Lung microvascular endothelial cell (primary cell): ENCODE data around the gene FMC1. TPM values are rescaled to one million over a fixed set of nuclear protein-coding genes. Genes with fewer than 3 reads are reported as not detected.
A peak's percentile ranks its signal among the peaks of the same experiment; 100 is the strongest.
"Not testable (repeated sequence)": the region's sequence is repeated elsewhere in the genome, so short reads cannot be mapped to it uniquely, and the experiment has no call there.

Experiments used
- DNase-seq, 2 donors: peaks; one replicate each; pipeline versions ENCODE4 v3.0.0 to v3.0.0-alpha.2; 2010; ENCODE audit warnings: low read depth in 2 of 2
- total RNA-seq: library from RNA; depleted of rRNA; stranded (reverse); fragments of >200 nt; gene quantifications from 2 replicates; pipeline ENCODE4 v1.2.1, GENCODE V29; 2014

The FMC1 gene
- 11.3 and 13.1 TPM in 2 replicates for total RNA-seq

GRCh38 chr7:139341058-139341775 lies at the start of gene FMC1:
Gene FMC1, plus strand, starts transcription at chr7:139341337. Its CDS starts 48 bp downstream, at chr7:139341385.
- DNase-seq, result peak; percentile 96 to 98

GRCh38 chr7:139292821-139293220 lies 48.3 kb upstream of the FMC1 start:
- no peak for DNase-seq

DNA sequence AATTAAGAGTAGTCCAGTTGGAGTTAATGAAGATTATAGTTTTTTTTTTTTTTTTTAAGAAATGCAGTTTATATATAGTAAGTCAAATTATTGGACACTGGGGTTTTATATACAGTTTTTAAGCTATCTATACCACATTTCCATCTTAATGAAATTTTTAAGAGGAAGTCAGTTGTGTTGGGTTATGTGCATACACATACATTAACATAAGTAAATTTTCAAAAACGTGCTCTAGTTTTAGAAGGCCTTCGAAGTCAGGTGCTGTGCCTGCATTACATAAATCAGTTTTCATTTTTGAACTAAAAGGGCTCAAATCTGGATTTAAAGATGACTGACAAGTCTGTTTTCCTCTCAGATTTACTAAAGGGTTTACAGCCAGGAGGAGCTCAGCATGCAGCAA lies 47.6 kb upstream of the FMC1 start:
- no peak for DNase-seq

GRCh38 chr7:139294241-139294640 lies 46.9 kb upstream of the FMC1 start:
- DNase-seq, result no peak

DNA sequence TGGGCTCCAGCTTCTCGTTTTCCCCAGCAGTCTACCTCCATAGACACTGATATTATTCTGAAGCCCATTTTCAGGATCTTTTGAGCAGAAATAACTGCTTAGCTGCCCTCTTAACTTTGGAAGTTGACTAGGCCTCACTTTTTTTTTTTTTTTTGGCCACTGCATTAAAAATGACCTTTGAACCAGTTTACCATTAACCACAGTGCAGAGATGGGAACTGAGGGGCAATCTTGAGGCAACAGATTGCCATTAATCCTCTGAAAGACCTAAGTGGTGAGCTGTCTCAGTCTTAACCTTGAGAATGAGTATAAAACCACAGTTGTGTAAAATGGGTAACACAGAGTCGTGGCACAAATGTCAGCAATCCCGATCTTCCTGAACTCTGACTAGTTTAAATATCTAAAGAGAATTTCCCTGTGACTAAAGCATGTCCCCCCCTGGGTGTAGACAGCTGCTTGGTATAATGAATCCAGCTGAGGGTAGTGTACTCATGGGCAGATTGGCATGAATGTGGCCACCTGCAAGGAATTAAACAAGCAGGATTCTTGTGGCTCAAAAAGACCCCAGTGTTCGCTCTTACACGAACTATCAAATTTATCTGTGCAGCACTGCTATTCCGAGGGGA lies 46.1 kb upstream of the FMC1 start:
- DNase-seq, result no peak

DNA sequence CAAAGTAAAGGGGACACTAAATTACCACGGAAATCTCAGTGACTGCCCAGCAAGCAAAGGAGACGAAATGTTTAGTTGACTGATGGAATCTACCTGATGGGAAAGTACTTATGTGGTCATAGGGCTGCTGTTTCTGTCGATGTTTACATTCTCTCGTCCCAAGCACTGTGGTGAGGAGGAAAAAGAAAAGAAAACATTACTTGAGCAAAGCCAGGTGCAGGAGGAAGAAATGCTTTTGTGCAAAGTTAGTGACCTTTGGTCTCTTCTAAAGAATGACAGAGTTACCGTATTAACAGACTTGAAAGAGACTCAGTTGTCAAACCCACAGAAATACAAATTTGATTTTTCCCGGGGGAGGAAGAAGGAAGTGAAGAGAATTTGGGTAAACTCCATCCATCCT lies 43.3 kb upstream of the FMC1 start:
- DNase-seq, result no peak

- DNase-seq, result no peak
These were observed 41.8 kb upstream of the FMC1 start for GRCh38 chr7:139299296-139299695.

- no peak for DNase-seq
These were observed 40.7 kb upstream of the FMC1 start for GRCh38 chr7:139300390-139300789.

DNA sequence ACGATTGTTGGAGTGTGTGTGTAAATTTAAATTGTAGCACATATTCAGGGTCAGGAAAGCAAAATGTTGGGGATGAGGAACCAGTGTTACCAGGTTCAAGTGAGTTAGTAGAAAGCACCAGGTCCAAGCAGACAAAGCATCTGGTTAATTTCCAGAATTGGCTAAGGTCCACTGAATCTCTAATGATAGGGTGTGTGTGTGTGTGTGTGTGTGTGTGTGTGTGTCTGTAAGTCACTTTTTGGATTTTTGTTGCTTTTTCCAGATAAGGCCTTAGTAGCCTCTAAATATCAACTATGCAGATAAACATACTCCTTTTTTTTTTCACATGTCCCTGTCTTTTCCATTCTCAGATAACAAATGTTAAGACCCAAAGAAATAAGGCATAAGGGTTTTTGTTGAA lies 36.6 kb upstream of the FMC1 start:
- no peak for DNase-seq

DNA sequence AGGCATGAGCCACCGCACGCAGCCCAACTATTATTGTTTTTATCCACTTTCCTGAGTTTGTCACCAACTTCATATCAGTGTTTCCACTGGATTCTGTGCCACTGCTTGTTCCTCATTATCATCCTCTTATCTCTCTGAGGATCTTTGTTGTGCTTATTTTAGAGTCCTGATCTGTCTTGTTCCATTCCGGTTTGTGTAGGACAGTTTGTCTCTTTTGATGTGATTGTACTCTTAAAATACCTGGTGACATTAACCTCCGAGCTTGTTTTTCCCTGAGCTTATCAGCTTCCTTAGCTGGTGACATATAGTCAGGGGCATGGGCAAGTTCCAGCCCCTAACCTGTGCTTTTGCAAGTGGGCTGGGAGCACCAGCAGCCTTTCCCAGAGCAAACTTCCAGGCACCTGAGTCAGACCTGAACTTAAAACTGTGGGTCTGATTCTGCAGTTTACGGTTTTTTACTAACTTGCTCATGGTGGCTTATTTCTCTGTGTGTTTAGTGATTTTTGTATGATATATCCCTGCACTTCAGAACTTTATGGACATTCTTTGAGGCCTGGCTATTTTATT lies 23.1 kb upstream of the FMC1 start:
- no peak for DNase-seq

DNA sequence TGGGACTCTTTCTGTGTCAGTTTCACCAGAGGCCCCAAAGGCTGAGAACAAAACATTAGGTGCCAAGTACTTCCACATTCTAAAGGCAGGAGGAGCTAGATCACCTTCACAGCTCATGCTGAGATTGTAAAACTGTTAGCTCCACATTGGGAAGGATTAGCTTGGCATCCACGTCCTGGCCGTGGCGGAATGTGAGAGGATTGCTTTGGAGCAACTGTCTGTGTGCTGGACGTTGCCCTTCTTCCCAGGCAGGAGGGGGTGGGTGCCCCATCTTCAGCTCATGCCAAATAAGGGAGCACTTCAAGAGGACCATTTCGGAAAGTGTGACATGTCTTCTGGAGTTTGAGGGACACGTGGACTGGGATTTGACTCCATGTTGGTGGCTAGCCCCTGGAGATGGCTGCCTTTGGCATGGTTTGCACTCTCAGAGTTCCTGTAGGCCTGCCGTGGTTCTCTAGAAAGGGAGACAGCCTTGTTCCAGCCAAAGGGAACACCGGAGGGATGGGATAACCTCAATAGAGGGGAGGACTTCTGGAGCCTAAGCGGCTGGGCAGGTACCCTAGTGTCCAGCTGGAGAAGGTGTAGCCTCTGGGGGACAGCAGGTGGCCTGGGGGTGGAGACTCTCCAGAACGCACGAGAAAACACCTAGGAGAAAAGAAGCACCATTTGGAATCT lies 19.9 kb upstream of the FMC1 start:
- peak; percentile 24 to 28 for DNase-seq

GRCh38 chr7:139324709-139325108 lies 16.4 kb upstream of the FMC1 start:
- not testable (repeated sequence) for DNase-seq

- peak in 1 of 2 donors; percentile 49 for DNase-seq
These were observed 12.8 kb upstream of the FMC1 start for GRCh38 chr7:139328375-139328774.

DNA sequence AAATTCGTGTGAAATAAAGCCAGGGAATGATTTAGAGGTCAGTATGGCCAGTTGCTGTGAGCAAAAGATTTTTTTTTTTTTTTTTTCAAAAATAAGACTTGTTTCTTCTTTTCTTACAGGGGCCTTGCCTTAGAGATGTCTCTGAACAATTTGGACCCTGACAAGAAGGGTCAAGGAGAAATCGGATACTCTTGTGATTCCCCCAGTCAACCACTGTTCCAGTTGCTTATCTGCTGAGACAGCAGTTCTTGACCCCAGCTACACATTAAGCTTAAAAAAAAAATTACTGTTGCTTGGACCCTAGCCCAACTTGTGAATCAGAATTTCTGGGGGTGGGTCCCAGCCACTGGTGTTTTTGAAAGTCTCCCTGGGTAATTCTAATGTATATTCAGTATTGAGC lies 12.0 kb upstream of the FMC1 start:
- no peak for DNase-seq

DNA sequence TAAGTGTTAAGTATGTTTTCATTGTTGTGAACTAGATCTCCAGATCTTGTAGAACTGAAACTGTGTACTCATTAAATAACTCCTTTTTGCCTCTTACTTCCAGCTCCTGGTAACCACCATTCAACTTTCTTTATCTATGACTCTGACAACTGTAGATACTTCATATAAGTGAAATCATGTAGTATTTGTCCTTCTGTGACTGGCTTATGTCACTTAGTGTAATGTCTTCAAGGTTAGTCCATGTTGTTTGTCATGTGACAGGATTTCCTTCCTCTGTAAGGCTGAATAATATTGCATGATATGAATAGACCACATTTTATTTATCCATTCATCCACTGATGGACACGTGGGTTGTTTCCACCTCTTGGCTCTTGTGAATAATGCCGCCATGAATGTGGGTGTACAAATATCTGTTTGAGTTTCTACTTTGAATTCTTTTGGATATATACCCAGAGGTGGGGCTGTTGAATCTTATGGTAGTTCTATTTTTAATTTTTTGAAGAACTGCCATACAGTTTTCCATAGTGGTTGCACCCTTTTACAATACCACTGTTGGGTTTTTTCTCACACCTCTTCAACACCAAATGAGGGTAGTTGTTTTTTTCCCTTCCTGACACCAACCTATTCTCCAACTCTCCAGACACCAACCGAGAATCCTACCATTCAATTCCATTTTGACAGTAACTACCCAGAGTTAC lies 10.7 kb upstream of the FMC1 start:
- DNase-seq, result no peak

DNA sequence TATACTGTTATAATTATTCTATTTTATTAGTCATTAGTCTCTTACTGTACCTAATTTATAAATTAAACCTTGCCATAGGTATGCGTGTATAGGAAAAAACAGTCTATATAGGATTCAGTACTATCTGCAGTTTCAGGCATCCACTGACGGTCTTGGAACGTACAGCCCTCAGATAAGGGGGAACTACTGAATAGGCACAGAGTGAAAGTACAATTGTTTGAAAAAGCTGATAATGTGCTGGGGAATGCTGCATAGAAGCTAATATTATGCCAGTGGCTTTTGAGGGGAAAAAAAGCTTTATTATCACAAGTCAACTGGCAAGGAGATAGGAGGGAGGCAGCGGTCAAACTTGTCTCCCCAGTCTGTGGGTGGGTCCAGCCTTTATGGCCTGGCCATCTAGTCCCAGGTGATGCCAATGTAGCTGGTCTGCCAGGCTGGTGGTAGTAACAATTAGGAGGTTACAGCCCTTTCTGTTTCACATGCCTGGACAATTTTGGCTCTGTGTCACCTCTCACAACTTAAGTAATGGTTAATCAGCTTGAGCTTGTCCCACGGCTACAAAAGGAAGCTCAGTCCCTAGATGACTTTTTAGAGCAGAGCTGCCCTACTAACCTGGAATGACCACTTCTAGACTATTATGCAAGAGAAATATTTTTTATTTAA lies 8.3 kb upstream of the FMC1 start:
- DNase-seq, result no peak

DNA sequence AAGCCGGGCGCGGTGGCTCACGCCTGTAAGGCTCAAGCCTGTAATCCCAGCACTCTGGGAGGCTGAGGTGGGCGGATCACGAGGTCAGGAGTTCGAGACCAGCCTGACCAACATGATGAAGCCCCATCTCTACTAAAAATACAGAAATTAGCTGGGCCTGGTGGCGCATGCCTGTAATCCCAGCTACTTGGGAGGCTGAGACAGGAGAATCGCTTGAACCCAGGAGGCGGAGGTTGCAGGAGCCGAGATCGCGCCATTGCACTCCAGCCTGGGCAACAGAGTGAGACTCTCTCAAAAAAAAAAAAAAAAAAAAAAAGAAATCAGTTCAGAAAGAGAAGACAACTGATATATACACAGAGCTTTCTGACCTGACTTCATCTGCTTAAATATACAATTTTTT lies 7.7 kb upstream of the FMC1 start:
- DNase-seq, result not testable (repeated sequence)

DNA sequence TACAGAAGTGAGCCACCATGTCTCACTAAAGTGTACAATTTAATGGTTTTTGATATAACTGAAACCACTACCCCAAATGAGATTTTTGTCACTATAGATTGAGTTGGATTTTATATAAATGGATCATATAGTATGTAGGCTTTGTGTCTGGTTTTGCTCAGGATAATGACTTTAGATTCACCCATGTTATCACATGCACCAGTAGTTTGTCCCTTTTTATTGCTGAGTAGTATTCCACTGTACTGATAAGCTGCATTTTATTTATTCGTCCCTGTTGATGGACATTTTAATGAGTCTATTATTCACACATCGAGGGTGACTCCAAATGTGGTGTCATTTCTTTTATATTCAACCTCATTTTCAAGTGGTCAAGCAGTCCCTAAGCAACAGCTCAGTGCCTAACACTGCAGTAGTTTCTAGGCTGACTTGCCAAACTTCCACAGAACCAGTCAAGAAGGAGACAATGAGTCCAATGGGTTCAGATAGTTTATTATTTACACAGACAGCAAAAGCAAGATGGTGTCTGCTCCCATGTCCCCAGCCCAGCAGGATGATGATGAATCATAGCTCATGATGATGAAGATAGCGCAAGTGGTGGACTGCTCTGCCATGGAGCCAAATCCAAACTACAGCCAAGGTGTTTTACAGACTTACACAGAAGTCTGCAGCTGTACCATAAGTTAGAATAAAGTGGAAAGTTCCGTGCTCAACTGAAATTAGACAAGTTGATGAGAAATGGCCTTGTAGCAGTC lies 6.6 kb upstream of the FMC1 start:
- DNase-seq, result no peak

DNA sequence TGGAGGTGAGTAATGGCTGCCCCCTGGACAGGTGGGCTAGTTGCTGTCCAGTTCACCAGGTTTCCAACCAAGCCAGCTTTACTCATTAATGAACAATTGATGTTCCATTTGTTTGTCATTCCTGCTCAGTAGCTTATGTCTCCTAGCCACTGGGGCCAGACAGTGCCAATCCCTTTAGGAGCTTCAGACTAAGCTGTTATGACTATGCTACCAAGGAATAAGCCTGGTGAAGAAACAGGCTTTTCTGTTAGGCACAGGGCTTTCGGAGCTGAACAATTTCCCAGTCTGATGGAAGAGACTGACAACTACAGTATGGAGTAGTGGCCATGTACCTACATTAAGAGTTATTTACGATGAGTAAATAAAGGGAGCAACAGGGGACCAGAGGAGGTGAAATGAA lies 2.1 kb upstream of the FMC1 start:
- no peak for DNase-seq

DNA sequence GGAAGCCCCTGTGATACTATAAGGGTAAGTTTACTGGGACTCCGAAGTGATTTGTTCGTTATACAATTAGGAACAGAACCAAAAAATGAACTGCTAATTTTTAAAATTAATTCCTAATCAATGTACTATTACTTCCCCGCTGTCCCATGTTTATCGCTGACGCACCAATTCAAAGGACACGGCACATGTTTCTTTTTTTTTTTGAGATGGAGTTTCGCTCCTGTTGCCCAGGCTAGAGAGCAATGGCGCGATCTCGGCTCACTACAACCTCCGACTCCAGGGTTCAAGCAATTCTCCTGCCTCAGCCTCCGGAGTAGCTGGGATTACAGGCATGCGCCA lies 1.5 kb upstream of the FMC1 start:
- no peak for DNase-seq
